Measurements from ENCODE around the gene ARHGAP33.

Gene ARHGAP33

GRCh38 chr19:35739275-35740107, 35.9 kb upstream of the ARHGAP33 start:
- DNase-seq: no peak

DNA sequence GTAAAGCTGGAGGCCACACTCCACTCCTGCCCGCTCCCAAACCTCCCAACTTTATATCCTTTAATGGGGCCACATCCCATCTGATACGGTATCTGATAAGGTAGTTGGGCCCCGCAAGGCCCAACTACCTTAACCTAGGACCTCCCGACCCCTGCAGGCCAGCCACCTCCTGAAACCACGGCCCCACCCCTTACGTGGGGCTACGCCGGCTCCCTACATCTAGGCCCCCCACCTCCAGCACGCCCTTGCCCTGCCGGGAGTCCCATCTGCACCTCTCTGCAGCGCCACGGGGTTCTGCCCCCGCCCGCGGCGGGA, 35.3 kb upstream of the ARHGAP33 start:
- no peak for DNase-seq

GRCh38 chr19:35740423-35741202, 34.8 kb upstream of the ARHGAP33 start:
- DNase-seq: peak; percentile 97

- DNase-seq: no peak
Measured at GRCh38 chr19:35741203-35741515, 34.2 kb upstream of the ARHGAP33 start.

DNA sequence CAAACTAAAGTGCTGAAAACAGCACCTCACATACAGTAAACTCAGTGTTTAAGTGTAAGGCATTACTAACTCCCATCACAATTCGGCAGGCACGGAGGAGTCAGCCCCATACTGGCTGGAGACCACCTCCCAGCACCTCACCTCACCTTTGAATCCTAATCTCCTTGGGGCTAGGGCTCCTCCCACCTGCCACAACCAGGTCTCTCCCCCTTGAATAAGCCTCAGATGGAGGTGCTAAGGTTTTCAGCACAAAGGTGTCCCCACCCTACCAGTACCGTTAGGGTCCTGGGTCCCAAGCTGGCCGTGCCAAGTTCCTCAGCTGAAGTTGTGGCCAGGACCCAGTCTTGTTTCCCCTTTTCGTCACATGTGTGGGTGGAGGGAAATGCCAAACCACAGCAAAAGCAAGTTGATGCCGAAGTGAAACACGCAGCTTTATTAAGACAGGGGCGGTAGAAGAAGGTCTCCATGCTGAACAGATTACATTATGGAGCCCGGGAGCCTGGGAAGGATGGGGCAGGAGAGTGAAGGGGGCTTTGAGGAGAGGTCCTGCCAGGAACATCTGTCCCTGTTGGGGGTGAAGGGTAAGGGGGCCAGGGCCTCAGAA, 33.1 kb upstream of the ARHGAP33 start, which contains the start of gene IGFLR1:
TSS of gene IGFLR1 (minus strand) at position 332 of the 604 bp plus-strand sequence. CDS start 1,272 bp downstream, outside the sequence.
- DNase-seq: peak; percentile 30

DNA sequence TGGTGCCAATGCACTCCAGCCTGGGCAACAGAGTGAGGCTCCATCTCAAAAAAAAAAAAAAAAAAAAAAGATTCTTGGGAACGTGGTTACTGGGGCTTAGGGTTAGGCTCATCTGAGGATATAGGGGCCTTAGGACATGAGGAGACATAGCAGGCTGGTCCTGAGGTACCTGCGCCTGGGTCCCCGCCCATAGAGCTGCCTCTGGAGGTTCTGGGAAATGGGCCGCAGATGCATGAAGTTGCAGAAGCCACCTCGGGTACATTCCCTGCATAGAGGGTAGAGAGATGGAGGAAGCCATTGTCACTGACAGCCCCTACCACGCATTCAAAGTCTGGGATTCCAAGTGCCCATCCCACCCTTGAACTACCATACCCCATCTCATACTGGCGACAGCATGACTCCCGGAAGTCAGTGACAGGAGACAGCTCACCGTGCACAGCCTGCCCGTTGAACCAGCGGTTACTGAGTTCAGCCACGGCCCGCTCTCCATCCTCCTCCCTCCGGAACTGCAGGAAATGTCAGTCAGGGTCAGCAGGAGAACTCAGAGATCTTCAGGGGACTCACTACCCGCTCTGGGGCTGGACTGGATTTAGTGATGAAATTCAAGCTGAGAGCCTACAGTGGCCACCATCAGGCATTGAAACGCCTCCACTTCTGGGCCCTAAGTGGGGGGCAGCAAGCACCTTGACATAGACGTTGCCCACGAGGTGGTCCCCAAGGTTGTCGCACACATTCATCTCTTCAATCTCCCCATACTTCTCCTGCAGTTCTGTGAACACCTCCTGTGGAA, 31.5 kb upstream of the ARHGAP33 start:
- DNase-seq: no peak

DNA sequence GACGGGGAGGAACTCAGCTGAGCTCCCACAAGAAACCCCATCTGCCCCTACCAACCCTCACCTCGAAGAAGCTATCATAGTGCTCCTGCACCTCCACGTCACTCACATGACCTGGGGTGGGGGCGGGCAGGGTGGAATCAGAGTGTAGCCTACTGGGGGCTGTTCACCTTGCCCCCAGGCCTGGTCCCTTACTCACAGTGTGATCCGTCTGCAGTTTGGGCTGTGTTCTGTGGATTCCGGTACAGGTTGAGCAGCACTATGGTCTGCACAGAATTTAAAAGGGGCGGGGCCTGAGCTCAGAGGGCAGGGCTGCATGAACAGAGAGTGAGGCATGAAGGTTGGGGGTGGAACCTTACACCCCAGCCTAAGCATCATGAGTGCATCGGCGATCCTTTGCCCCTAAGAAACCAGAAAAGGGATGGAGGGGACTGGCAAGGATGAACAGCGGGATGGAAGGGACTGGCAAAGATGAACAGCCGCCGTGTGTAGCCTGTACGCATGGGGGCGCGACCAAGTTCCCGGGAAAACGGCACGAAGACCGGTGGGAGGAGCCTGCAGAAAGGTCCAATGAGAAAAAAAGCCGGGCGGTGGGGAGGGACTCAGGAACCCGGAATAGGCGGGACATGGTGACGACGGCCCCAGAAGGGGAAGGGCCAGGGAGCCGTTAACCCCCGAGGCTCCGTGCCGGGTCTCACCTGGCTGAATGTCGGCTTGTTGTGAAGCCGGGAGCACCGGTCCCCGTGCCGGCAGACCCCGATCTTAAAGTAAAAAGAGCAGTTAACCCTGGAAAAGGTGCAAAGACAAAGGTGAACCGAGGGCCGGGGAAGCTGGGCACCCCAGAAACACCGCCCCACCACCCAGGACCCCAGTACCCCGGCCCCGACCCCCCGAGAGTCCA, 30.7 kb upstream of the ARHGAP33 start:
- DNase-seq: peak; percentile 98

GRCh38 chr19:35745328-35746086, 29.9 kb upstream of the ARHGAP33 start, which contains the start of the genes PSENEN and U2AF1L4:
TSS of gene PSENEN (plus strand) at chr19:35745651. CDS start at chr19:35745931, 280 bp downstream.
TSS of gene U2AF1L4 (minus strand) at chr19:35745418. CDS start at chr19:35745391, 27 bp downstream.
- DNase-seq: peak; percentile 100

GRCh38 chr19:35746087-35746462, 29.3 kb upstream of the ARHGAP33 start:
- no peak for DNase-seq

- DNase-seq: no peak
Measured at GRCh38 chr19:35746531-35746930, 28.8 kb upstream of the ARHGAP33 start.

DNA sequence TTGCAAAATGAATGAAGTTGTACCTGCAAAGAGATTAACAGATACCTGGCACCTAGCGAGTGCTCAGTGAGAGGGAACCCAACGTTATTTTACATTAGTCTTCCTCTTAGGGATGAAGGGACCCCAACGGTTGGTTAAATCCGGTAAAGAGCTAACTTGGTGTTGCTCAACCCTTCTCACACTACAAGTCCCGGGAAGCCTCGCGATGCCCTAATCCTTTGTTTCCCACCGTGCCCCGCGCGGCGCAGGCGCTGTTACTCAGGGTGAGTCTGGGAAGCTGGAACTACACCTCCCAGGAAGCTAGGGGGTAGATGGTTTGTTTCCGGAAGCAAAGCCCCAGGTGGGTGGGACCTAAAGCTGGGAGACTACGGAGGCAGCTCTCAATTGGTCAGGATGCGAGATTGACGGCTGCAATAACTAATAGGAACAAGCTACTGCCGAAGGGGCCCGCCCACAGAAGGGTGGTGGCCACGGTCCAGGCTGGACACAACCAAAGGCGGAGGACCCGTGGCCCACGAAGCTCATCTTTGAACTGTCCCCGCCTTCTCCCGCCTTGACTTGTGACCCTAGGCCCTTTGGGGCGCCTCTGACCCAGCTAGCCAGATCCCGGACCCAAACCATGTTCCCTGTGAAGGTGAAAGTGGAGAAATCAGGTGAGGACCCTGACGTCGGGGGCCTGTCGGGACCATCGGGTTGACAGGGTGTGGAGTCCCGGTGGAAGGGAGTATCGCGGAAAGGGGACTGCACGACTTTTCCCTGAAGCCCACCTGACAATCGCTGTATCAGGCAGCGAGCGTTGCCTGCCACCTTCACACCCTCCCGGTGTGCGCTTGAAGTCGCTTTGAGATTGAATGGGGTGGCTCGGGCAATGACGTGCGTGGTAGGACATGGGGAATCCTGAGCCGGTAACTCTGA, 27.0 kb upstream of the ARHGAP33 start, which contains the start of gene LIN37:
TSS of gene LIN37 (plus strand) at position 471 of the 915 bp plus-strand sequence. CDS start at position 620, 149 bp downstream.
- peak; percentile 100 for DNase-seq

DNA sequence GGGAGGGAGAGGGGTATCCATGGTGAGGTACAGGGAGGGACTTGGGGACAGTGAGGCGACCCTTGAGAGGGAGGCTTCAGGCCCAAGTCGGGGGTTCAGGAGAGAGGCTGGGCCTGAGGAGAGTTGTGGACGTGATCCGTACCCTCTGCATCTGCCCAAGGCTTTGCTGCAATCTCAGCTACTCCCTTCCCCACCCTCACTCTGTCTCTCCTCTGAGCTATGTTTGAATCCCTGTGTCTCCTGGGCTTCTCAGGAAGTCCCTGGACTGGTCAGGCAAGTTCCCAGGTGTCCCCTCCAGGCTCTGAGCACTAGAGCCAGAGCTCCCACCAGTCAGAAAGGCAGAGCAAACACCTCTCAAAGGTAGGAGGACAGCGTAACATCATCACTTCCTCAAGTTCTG, 25.2 kb upstream of the ARHGAP33 start:
- DNase-seq: no peak

GRCh38 chr19:35751839-35752745, 23.3 kb upstream of the ARHGAP33 start:
- DNase-seq: no peak

GRCh38 chr19:35752746-35753350, 22.5 kb upstream of the ARHGAP33 start:
- no peak for DNase-seq

- DNase-seq: no peak
Measured at GRCh38 chr19:35753634-35754369, 21.6 kb upstream of the ARHGAP33 start.

DNA sequence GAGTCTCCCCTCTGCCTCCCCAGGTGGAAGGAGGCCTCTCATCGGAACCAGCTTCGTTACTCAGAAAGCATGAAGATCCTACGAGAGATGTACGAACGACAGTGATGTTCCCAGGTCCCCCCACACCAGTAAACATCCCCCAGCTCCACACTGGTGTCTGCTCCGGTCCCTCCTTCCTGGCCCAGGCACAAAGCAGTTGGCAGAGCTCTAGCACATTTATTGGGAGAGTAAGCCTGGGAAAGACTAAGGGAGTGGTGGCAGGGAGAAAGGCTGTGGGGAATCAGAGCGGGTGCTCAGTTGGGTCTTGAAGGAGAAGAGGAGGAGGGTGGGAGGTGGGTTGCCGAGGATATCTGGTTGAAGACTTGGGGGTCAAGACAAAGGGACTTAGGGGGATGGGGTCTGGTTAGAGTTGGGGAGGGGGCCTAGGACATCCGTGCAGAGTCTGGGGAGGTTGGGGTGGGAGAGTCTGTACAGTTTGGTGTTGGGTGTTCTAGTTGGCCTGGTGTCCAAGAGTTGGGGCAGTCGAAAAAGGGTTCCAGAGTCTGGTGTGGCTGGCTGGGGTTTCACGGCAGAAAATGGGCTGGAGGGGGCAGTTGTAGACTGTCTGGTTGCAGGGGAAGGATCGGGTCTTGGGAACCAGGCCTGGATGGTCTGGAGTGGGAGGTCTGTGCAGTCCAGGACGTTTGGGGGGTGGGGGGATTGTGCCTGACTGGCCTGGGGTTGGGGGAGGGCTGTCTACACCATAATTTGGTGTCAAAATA, 20.8 kb upstream of the ARHGAP33 start:
- DNase-seq: no peak

DNA sequence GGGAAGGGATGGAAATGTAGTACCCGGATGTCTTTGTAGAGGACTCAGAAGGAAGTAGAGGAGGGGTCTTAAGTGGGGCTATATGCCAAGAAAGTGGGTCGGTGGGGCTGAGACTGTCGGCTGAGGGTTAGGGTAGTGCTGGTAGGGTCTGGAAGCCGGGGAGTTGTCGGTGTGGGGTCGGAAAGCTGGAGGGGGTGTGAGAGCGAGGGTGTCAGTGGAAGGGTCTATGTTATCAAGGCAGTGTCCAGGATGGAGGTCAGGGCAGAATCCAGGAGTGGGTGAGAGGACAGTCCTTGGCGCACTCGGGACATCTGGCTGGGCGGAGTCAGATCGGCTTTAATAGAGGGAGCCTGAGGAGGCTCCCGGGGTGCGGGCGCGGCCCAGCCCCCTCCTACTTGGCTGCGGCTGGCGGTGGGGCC, 20.2 kb upstream of the ARHGAP33 start:
- DNase-seq: no peak

Data from hematopoietic multipotent progenitor cell treated with erythropoietin and hydrocortisone succinate and interleukin-3 and kit ligand, for 8 days (in vitro differentiated cells).